Tongue (tissue), 2 donors: ENCODE data around the gene LRRC27. TPM values are rescaled to one million over a fixed set of nuclear protein-coding genes. Genes with fewer than 3 reads are reported as not detected.

ENCODE experiments used
- DNase-seq: peaks from one replicate; pipeline ENCODE4 v3.0.0-alpha.2; 2015
- total RNA-seq: library from RNA; depleted of rRNA; stranded (reverse); fragments of >200 nt; gene quantifications from one replicate; pipeline ENCODE4 v1.2.3, GENCODE V29; 2014

LRRC27 gene
- total RNA-seq, 1 donor from 2014 or later = 10.2 TPM

DNA sequence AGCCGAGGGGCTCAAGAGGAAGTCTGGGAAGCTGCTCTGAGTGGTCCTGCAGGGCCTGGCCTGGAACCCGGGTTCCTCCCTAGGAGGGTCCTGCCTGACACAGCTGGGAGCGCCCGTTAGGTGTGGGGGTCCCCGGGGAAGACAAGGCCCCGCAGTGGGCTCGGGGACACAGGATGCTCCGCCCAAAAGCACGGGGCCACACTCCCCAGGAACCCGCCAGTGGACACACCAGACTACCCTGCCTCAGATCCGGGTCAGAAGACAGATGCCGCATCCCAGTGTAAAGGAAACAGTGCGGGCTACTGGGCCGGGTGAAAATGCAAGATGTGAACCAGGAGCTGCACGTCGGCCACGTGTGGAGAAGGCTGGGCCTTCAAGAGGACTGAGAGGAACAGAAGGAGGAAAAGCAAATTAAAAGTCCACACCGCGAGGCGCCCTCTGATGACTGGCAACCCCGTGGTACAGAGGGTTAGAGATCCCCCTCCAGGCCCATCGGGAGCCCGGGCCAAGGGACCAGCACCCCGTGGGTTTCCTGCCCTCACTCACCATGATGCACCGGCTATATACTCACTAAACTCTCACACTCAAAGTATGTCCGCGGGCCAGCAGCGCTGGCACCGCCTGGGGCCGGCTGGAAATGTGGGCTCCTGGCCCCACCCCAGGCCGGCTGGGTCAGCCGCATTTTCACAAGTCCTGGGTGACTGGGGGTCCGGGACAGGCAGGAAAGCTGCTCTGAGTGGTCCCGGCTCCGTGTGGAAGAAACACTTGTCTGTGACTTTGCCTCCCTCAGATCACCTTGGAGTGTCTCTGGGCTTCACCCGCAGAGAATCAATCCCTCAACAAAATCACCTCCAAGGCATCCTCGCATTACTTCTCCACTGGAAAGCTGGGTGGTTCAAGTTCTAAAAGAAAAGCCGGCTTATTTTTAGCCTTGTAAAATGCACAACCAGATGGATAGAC is 30.3 kb upstream of the LRRC27 start:
- DNase-seq = no peak

GRCh38 chr10:132302421-132303310 is 29.3 kb upstream of the LRRC27 start:
- DNase-seq = no peak

GRCh38 chr10:132303361-132304115 is 28.5 kb upstream of the LRRC27 start:
- no peak for DNase-seq

- no peak for DNase-seq
Observed at GRCh38 chr10:132304756-132305509, 27.1 kb upstream of the LRRC27 start.

GRCh38 chr10:132305654-132306342 is 26.2 kb upstream of the LRRC27 start:
- DNase-seq = no peak

GRCh38 chr10:132306343-132306685 is 25.7 kb upstream of the LRRC27 start:
- DNase-seq = no peak

DNA sequence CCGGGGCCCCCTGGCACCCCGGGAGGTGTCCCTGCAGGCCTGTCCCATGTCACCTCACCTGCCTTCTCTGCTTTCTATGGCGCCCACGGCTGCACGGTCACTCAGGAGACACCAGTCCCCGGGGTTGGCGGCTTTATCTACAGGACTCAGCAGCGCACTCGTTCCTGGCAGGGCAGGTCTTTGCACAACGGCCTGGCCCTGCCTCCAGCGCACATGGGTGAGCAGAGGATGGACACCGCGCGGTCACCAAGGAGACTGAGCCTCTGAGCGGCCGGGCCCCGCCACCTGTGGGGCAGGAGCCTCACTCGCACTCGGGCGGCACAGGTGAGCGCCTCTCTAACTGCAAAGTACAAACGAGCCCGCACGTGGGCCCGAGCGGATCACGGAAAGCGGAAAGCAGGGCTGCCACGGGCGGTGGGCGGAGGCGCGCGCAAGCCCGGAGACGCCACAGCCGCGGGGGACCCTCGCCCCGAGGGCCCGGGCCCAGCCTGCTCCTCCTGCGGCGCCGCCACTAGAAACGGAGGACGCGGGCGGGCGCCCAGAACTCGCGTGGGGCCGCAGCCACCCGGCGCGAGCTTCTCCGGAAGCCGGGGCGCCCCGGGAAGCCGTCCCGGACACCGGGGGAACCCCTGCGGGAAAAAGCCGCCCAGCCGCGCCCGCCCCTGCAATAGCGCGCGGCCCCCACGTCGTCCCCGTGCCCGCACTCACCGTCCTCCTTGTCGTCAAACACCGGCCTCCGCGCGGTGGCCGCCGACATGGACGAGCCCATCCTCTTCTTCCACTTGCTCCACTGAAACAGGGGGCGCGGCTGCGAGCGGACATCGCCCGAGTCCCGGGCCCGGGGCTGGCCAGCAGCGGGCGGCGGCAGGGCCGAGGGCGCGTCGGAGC is 24.9 kb upstream of the LRRC27 start:
- DNase-seq = no peak

DNA sequence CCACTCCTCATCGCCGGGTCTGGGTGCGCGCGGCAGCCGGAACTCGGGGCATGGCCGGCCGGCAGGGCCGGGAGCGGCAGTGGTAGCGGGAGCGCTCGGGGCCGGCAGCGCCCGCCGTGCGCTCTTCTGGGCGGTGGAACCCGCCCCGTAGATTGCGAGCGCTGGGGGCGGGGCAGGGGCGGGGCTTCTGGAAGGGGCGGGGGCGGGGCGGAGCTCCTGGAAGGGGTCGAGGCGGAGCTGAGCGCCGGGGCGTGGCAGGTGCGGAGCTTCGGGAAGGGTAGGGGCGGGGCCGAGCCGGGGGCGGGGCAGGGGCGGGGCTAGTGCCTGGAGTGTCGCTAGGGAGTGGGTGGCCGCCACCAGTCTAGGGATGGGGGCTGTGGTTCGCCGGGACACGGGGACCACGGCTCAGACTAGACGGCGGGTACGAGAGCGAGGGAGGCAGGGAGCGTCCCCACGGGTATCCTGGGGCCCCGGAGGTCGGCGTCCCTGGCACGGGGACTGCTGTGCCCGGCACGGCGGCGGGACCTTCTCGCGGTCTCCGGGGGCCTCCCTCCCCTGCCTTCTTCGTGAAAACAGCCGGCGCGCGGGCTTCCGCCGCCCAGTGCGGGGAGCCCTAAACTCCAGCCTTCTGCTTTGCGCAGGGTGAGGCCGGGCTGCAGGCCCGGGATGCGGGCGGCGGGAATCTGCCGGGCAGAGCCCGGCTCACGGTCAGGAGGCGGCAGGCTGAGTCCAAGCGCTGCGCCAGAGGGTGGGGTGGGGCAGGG is 24.0 kb upstream of the LRRC27 start, which contains the start of gene STK32C:
STK32C (minus strand) TSS at position 128 of the 764 bp plus-strand sequence; CDS start at position 11, 117 bp downstream.
- peak; percentile 96 for DNase-seq

- DNase-seq = no peak
Observed at GRCh38 chr10:132308587-132309470, 23.2 kb upstream of the LRRC27 start.

DNA sequence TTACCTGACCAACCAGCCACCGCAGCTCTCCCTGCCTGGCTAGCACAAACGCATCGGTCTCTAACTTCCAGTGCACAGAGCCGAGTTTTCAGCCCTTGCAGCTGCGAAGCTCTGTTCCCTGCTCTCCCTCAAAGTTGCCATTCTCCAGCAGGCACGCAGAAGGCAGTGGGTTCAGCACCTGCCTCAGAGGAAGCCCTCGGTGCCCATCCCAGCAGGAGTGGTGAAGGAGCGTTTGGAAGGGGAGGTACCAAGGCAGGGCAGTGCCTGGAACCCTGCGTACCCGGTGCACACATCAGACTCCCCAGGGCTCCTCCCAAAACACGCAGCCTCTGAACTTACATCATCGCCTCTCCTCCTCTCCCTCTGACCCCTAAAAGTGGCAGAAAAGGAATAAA is 22.5 kb upstream of the LRRC27 start:
- DNase-seq = no peak

DNA sequence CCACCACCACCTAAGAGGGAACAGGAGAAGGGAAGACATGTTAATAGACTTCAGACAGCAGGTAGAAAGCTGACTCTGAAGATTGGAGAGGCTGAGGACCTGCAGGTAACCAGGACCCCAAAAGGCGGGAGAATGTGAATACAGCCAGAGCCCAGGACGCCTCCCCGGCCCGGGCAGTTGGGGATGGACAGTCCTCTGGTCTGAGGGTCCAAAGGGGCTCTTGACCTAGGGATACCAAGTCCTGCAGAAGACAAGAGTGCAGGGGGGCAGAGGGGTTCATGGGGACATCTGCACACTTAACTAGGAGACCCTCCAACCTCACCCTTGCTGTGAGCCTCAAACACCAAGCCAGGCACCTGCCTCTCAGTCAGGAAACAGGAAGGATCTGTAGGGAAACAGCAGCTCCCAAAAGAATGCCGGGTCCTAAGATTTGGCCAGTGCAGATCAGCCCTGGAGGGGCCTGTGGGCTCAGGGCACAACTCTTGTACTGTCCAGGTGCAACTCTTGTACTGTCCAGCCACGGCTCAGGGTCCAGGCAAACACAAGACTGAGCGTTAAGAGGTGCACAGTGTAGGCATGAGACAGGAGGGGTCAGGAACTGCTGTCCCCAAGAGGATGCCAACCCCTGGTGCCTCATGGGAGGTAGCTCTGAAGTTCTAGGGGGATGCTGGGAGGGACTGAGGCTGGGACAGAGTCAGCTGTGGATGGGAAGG is 22.0 kb upstream of the LRRC27 start:
- no peak for DNase-seq

GRCh38 chr10:132310701-132311337 is 21.2 kb upstream of the LRRC27 start:
- no peak for DNase-seq

DNA sequence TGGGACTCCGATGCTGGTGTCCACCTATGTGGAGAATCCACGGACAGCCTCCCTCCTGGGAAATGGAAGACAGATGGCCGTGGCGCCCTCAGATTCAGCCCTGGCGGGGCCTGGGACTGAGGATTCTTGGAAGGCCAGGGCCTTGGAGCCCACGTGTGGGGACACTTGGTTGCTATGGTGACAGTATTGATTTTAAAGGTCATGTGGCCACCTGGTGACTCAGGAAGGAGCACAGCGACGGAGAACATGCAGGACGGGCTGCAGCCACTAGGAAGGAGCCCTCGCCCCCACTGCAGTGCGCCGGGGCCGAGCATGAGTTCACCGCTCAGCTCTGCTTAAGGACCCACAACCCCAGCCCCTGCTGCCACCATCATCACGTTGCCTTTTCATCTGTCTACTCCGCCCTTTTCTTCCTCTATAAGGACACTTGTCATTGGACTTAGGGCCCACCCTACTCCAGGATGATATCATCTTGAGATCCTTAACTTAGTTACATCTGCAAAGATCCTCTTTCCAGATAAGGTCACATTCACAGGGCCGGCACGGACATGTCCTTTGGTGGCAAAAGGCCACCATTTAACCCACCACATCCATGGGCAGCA is 20.6 kb upstream of the LRRC27 start:
- DNase-seq = no peak

DNA sequence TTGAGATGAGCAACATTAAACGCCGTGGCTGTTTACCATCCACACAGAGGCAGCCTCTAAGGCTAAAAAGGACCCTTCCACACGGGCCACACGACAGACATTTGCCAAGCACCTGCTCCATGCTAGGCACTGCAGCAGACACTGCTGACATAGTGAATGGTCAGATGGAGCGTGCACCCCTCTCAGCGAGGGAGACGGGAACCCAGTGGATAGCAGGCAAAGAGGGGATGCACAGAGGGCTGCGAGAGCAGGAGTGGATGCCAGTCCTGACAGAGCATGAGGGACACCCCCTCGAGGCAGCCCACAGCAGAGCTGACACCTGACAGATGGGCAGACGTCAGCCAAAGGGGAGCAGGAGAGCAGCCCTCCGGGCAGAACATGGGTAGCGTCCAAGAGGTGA is 18.7 kb upstream of the LRRC27 start:
- DNase-seq = no peak

- no peak for DNase-seq
Observed at GRCh38 chr10:132313865-132314264, 18.1 kb upstream of the LRRC27 start.

GRCh38 chr10:132314336-132314735 is 17.7 kb upstream of the LRRC27 start:
- DNase-seq = no peak
